ENCODE data around the gene HAGHL. TPM values are rescaled to one million over a fixed set of nuclear protein-coding genes. Genes with fewer than 3 reads are reported as not detected.

Gene HAGHL
- total RNA-seq, 1 experiment from 2014 or later: 74.8 TPM

GRCh38 chr16:740764-741505 lies 14.0 kb downstream of the HAGHL start, which contains the start of gene CIAO3 (continued):
- peak; percentile 25 for TF ChIP-seq ZBTB33 (IDR thresholded peaks at IDR 0.05; ENCODE audit: extremely low read depth, insufficient replicate concordance, low read length)
- TF ChIP-seq SRF (IDR thresholded peaks at IDR 0.05; ENCODE audit: low read depth): no peak; the same call in 1 of the 2 replicates
- TF ChIP-seq EZH2 (IDR thresholded peaks at IDR 0.05): no peak

- intact Hi-C loops (cut with micrococcal nuclease): no loop called here
- Histone ChIP-seq H3K9ac (ENCODE audit: low read length) (peak overlapping the region; percentile 21; the same call in 1 of the 2 replicates), H3K4me2 (ENCODE audit: low read length) (peak overlapping the region; percentile 35; the same call in 1 of the 2 replicates), H3K9me3 (ENCODE audit: control insufficient read depth in 1 of 2, insufficient read depth in 1 of 2, low read depth in 1 of 2, low read length in 2 of 2) (no peaks in the 10 kb centered on the region), H3K27ac (ENCODE audit: low read depth, low read length) (0 out of 2 replicates have a peak overlapping the region, but pooled peaks have one; percentile 4), H3K4me1 (ENCODE audit: control insufficient read depth in 1 of 2, insufficient read depth in 2 of 2, low read length in 2 of 2) (peaks cover 8 to 28% of the 10 kb centered on the region in 2 experiments), H3K4me3 (replicated peaks in 1 of 2; ENCODE audit: low read depth in 1 of 2, low read length in 2 of 2) (no peak overlapping the region), H3K36me3 (ENCODE audit: control insufficient read depth in 1 of 2, insufficient read depth in 2 of 2, low read length in 2 of 2) (peaks cover 0 to 4% of the 10 kb centered on the region in 2 experiments; a peak in 2 of 4 replicates), H3K9me2 (ENCODE audit: insufficient read depth) (no peaks in the 10 kb centered on the region), H2AFZ (ENCODE audit: low read depth, low read length, poor library complexity, severe bottlenecking) (no peak overlapping the region), H3K27me3 (ENCODE audit: insufficient read depth, low read length) (no peaks in the 10 kb centered on the region), H4K20me1 (ENCODE audit: insufficient read depth) (no peaks in the 10 kb centered on the region), H3K79me2 (ENCODE audit: insufficient read depth, low read length) (peaks cover 12% of the 10 kb centered on the region; the same call in 1 of the 2 replicates)
- RAD21 ChIA-PET (ENCODE audit: low non-redundant PET in 1 of 2, low total read pairs in 2 of 2, uncharacterized antibody in 2 of 2, unreplicated experiment in 2 of 2): interaction anchor here in 1 of 2 experiments (1.3 kb wide), 1 partner anchor 19 kb away, joined by 3 read pairs; no protein-coding TSS in a partner anchor
- no TSS peak for BruUV-seq (replicated peaks)
- no peak for ATAC-seq
- TF ChIP-seq JUND (IDR thresholded peaks at IDR 0.05): no peak
- no peak for TF ChIP-seq CBX3 (IDR thresholded peaks at IDR 0.05; ENCODE audit: low read depth)
- no peak for TF ChIP-seq EGR1 (IDR thresholded peaks at IDR 0.05; ENCODE audit: low read depth)
- no peak for TF ChIP-seq ELF1 (IDR thresholded peaks at IDR 0.05; ENCODE audit: borderline replicate concordance, low read depth)
- TF ChIP-seq RAD21 (IDR thresholded peaks at IDR 0.05; ENCODE audit: low read depth): no peak
- no peak for TF ChIP-seq ZFX (IDR thresholded peaks at IDR 0.05)
- no peak for TF ChIP-seq FOSL1 (IDR thresholded peaks at IDR 0.05; ENCODE audit: low read depth)
- TF ChIP-seq EZH2phosphoT487 (IDR thresholded peaks at IDR 0.05; ENCODE audit: borderline replicate concordance): no peak
- no peak for TF ChIP-seq SP1 (IDR thresholded peaks at IDR 0.05; ENCODE audit: low read depth)
- TF ChIP-seq SRF (IDR thresholded peaks at IDR 0.05; ENCODE audit: low read depth): no peak
- no peak for TF ChIP-seq POLR2AphosphoS5 (IDR thresholded peaks at IDR 0.05; ENCODE audit: low read depth, low read length)
- TF ChIP-seq TCF7L2 (IDR thresholded peaks at IDR 0.05; ENCODE audit: borderline replicate concordance, extremely low read depth, insufficient read depth, insufficient read length): no peak
- TF ChIP-seq EZH2 (IDR thresholded peaks at IDR 0.05): no peak
- TF ChIP-seq CEBPB (IDR thresholded peaks at IDR 0.05; ENCODE audit: low read depth): no peak
- no peak for TF ChIP-seq CTCF (IDR thresholded peaks at IDR 0.05 in 2 of 3, conservative IDR thresholded peaks at IDR 0.05 in 1 of 3; ENCODE audit: borderline replicate concordance in 1 of 3, insufficient read depth in 1 of 3, low read depth in 2 of 3, low read length in 2 of 3)
- TF ChIP-seq POLR2A (IDR thresholded peaks at IDR 0.05; ENCODE audit: borderline replicate concordance, extremely low read depth, insufficient read depth, insufficient read length): no peak
- POLR2A ChIA-PET: interaction anchor here (1.3 kb wide), 1 partner anchor 22 kb away, joined by 5 read pairs; no protein-coding TSS in a partner anchor
- CTCF ChIA-PET: interaction anchor here (2.2 kb wide), 1 partner anchor 43 kb away, joined by 5 read pairs; no protein-coding TSS in a partner anchor
- DNase-seq (ENCODE audit: low read depth, low spot score): no peak
Observed at GRCh38 chr16:741986-742629, 15.2 kb downstream of the HAGHL start.
